Mucosa of descending colon (tissue), 3 donors: Measurements from ENCODE around the gene RNF208. TPM values are rescaled to one million over a fixed set of nuclear protein-coding genes. Genes with fewer than 3 reads are reported as not detected.

Source experiments
- ATAC-seq: fragments of 200-7000 bp; cut with Tn5 transposase; one replicate; pipeline ENCODE4 v1.9.1; 2020; ENCODE audit warnings: mild to moderate bottlenecking, moderate library complexity
- DNase-seq, 3 donors: peaks; one replicate each; pipeline ENCODE4 v3.0.0-alpha.2; 2020
- H3K36me3 ChIP-seq: fragments of 200-600 bp; one replicate; pipeline ENCODE4 v1.8.0; 2021; ENCODE audit warnings: low read depth, mild to moderate bottlenecking
- H3K4me1 ChIP-seq: fragments of 200-600 bp; one replicate; pipeline ENCODE4 v1.8.0; 2021; ENCODE audit warnings: low read depth, mild to moderate bottlenecking
- H3K4me3 ChIP-seq: fragments of 200-600 bp; one replicate; pipeline ENCODE4 v1.8.0; 2021; ENCODE audit warnings: mild to moderate bottlenecking
- H3K9me3 ChIP-seq: fragments of 200-600 bp; one replicate; pipeline ENCODE4 v1.8.0; 2021; ENCODE audit warnings: mild to moderate bottlenecking
- intact Hi-C, 2 donors: fragments of 100-400 bp; cut with DNase I in 1 of 2; cut with micrococcal nuclease in 1 of 2; formaldehyde crosslinking; loops; one replicate each; pipeline versions ENCODE4 v1.11.0 to v1.11.1; 2022; cut with DNase I, micrococcal nuclease
- total RNA-seq, 3 donors: library from RNA; stranded (reverse); fragmentation: NEBNext Ultra II Directional in 2 of 3; extraction: Animal tissue kit (Norgen Biotek cat#: 25700) in 2 of 3; gene quantifications; one replicate each; pipeline versions ENCODE4 v1.2.1 to v1.2.4, GENCODE V29; 2021 to 2023
- TF ChIP-seq, protein P1 (sequence below): fragments of 200-600 bp; IDR thresholded peaks from one replicate; pipeline ENCODE4 v1.8.0; 2022; ENCODE audit warnings: antibody characterized with exemption, mild to moderate bottlenecking
- donor health status: DM: no; HTN: no; CAD: no; lungs with moderate emphysema.
- donor health status: DM: no; HTN: no; CAD: no.
- donor health status: DM: no; HTN: yes; CAD: no.

Gene RNF208
- total RNA-seq, 3 donors from 2014 or later: 5.3 to 7.1 (median 5.8) TPM

DNA sequence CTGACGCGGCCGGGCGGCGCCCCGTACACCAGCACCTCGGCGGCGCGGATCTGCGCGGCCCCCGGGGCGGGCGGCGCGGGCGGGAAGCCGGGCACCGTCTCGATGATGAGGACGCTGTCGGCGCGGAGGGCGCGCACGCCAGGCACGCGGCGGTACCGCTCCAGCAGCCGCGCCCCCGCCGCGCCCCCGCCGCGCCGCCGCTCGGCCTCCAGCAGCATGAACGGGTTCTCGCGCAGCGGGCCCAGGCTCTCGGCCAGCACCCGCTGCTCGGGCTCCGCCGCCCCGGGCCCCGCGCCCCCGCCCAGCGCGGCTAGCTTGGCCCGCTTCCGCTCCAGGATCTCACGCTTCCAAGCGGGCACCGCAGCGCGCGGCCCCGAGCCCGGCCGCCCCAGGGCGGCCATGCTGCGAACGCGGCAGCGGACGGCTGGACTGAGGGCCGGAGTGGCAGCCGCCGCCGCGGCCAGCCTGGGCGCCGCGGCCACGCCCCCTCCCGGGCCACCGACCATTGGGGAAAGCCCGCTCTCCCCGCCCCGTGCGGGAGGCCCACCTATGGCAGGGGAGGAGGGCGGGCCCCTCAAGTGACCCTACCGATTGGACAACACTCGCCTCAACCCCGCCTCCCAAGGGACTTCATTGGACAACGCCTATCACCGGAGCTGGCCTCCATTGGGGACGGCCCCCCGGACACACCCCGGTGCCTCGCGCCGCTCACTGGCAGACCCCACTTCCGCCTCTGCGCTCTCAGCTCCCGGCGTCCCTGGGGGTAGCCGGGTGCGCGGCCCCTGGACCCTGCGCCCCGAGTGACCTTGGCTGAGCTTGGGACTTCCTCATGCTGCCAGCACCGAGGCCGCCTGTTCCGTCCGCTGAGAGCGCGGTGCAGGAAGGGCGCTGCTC is 21.5 kb downstream of the RNF208 start, which contains the start of gene TPRN:
TPRN (minus strand) TSS at position 431 of the 894 bp plus-strand sequence; CDS start at position 401, 30 bp downstream.
- H3K36me3 ChIP-seq: peaks cover 3% of the 10 kb centered on the region
- intact Hi-C loops: no loop called here
- TF ChIP-seq, protein P1, sequence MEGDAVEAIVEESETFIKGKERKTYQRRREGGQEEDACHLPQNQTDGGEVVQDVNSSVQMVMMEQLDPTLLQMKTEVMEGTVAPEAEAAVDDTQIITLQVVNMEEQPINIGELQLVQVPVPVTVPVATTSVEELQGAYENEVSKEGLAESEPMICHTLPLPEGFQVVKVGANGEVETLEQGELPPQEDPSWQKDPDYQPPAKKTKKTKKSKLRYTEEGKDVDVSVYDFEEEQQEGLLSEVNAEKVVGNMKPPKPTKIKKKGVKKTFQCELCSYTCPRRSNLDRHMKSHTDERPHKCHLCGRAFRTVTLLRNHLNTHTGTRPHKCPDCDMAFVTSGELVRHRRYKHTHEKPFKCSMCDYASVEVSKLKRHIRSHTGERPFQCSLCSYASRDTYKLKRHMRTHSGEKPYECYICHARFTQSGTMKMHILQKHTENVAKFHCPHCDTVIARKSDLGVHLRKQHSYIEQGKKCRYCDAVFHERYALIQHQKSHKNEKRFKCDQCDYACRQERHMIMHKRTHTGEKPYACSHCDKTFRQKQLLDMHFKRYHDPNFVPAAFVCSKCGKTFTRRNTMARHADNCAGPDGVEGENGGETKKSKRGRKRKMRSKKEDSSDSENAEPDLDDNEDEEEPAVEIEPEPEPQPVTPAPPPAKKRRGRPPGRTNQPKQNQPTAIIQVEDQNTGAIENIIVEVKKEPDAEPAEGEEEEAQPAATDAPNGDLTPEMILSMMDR: no peak
- DNase-seq (peak; percentile 99), ATAC-seq (peak; percentile 82)
- no peaks in the 10 kb centered on the region for H3K9me3 ChIP-seq
- H3K4me1 ChIP-seq: peaks cover 60% of the 10 kb centered on the region
- peak within 1 kb of the TSS; percentile 56 for H3K4me3 ChIP-seq

DNA sequence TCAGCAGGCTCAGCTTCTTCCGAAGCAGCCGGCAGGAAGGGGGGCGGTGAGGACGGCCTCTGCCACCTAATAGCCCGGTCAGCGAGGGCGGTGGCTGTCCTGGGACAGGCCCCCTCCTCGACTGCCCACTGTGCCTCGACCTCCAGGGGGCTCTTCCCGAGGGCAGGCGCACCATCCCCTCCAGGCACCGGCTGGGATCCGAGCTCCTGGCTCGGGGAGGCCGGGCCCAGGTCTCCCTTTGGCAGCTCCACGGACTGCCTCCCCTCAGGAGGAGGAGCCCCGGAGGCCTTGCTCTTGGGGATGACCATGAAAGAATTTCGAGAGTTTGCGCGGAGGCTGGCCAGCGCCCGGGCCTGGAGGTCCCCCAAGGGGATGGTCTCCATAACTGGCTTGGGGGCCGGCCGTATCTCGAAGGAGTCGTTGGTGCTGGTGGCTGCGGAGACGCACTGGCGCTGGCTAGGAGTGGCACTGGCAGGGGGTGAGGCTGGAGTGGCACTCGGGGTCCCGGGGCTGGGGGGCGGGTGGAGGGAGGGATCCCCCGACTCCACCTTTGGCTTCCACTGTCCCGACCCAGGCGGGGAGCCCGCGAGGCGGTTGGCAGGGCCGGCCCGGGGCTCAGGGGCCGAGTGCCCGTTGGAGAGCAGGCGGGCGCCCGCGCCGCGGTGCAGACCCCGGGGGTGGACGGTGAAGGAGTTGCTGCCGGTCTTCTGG is 22.5 kb downstream of the RNF208 start:
- intact Hi-C loops: no loop called here
- DNase-seq (peak in 1 of 3 donors; percentile 59), ATAC-seq (no peak)
- Histone ChIP-seq H3K4me1 (peaks cover 65% of the 10 kb centered on the region), H3K36me3 (peaks cover 3% of the 10 kb centered on the region), H3K4me3 (peak overlapping the region; percentile 56), H3K9me3 (no peaks in the 10 kb centered on the region)
- TF ChIP-seq, protein P1: no peak

DNA sequence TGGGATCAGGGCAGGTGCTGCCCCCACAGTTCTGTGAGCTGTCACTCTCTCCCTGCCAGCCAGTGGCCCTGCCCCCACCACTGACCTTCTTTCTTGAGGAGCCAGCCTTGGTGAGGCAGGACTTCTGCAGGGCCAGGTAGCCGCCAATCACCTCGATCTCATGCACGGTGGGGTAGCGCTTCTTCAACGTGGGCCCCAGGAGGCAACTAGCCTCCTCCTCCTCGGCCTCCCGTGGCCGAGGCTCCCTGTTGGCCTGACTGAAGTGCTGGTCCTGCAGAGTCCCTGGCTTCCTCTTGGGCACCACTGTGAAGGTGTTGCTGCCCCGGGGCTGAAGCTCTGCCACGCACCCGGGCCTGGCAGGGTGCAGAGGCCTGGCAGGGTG is 23.1 kb downstream of the RNF208 start:
- peak overlapping the region; percentile 56 for H3K4me3 ChIP-seq
- H3K9me3 ChIP-seq: no peaks in the 10 kb centered on the region
- ATAC-seq (no peak), DNase-seq (no peak)
- peaks cover 3% of the 10 kb centered on the region for H3K36me3 ChIP-seq
- peaks cover 65% of the 10 kb centered on the region for H3K4me1 ChIP-seq
- TF ChIP-seq, protein P1: no peak
- intact Hi-C loops: no loop called here

DNA sequence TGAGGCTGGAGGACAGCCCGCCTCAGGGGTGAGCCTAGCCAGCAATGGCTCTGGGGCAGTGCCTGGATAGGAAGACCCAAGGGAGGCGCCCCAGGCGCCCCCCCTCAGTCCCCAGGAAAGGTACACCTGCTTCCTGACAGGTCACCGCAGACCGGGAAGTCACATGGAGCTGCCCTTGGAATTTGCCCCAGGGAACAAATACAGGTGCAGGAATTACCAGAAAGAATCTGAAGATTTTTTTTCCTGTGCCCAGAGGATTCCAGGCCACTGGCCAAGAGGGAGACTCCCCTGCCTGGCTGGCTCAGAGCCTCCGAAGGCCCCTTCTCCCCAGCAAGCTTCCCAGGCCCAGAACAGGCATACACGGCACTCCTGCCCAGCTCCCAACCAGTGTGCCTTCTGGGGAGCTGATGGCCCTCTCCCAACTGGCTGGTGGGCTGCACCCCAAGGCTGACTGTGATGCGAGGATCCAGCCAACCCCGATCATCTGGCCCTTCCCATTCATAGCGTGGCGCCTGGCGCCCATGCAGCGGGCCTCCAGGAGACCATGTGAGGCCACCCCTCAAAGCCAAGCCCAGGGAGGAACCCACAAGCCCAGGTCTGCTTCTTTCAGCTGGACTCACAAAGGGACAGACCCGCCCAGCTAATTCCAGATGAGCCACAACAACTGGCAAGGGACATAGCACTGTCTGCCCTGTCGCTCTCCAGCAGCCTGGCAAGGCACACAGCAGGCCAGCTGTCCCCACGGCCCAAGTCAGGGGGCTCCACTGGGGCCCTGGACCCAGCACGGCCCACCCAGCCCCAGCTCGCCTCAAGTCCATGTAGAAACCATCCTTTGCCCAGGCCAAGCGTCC is 23.8 kb downstream of the RNF208 start:
- H3K36me3 ChIP-seq: peaks cover 3% of the 10 kb centered on the region
- DNase-seq (peak; percentile 81 to 85 (median 84)), ATAC-seq (peak; percentile 39)
- H3K4me3 ChIP-seq: peak overlapping the region; percentile 56
- TF ChIP-seq, protein P1: no peak
- H3K9me3 ChIP-seq: no peaks in the 10 kb centered on the region
- intact Hi-C loops: no loop called here
- H3K4me1 ChIP-seq: peaks cover 60% of the 10 kb centered on the region

DNA sequence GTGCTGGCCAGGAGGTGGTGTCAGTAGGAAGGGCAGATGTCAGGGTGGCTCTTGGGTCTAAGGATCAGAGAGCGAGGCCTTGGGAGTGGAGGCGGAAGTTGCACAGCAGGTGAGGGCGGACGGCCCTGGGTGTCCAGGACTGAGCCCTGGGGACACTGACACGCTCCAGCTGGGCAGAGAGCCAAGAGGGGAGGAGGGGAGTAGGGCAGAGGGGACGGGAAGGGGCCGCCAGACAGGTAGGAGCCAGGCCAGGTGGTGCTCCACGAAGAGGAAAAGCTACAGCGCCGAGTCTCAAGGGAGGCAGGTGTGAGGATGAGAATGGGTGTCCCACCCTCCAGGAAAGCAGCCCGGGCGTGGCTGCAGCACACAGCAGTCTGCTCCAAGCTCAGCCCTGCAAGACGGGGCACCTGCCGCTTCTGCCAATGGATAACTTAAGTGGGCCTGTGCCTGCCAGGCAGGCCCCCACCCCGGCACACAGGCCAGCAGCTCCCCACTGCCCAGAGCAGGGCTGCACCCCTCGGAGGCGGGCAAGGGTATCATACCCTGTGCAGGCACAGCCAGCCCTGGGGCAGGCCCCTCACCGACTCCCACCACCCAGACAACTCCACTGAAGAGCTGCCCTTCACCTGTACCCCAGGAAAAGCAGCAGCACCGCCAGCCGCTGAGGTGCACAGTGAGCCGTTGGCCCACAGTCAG is 26.4 kb downstream of the RNF208 start:
- intact Hi-C loops: no loop called here
- H3K4me1 ChIP-seq: peaks cover 57% of the 10 kb centered on the region
- H3K4me3 ChIP-seq: no peak overlapping the region
- TF ChIP-seq, protein P1: no peak
- ATAC-seq: peak; percentile 72
- no peaks in the 10 kb centered on the region for H3K9me3 ChIP-seq
- peak; percentile 90 to 94 (median 94) for DNase-seq
- H3K36me3 ChIP-seq: peaks cover under 1% of the 10 kb centered on the region
